Activated CD8-positive, alpha-beta memory T cell treated with anti-CD3 and anti-CD28 coated beads for 1 hour (primary cell): Measurements from ENCODE around the gene SLC9B2.

ENCODE experiments used
- DNase-seq, 2 donors: peaks; one replicate each; pipeline ENCODE4 v3.0.0-alpha.2; 2020; ENCODE audit warnings: low read depth in 1 of 2; ENCODE audit errors: extremely low read depth in 1 of 2

SLC9B2 gene

DNA sequence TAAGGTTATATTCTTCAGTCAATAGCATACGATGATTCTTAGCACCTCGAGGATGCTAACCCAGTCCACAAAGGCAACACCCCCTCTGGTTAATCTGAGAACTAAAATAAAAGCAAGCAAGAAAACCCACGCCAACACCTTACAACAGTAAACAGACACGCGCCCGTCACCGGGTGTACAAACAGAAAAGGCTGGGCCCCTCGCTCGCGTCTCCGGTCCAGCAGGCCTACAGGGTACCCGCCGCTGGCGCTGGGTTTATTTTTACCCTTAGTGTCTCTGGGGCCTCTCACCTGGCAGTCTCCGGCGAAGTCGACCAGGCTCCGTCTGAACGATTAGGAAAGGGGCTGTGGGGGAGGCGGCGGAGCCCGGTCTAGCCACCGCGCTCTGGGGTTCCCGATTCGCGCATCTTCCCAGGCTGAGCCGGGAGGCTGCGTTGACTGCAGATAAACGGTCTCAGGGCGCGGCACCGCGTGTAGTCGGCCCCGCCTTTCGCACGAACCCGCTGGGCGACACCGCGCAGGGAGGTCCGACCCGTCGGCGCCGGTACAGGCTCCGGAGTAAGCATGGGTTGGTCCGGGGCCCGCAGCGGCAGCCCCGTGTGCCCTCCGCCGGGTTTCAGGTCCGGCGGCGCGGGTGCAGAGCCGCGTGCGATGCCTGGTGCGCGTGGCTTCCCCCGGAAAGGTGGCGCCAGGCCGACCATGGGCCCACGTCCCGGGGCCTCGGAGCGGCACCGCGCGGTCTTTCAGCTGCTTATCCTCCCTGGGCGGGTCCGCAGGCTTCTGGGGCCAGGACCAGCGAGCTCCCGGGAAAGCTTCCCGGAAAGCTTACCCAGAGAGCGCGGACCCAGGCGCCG is 441 bp downstream of the SLC9B2 start:
- peak; percentile 33 to 43 for DNase-seq

- DNase-seq, result no peak
Observed at GRCh38 chr4:103075435-103075893, 1.1 kb downstream of the SLC9B2 start.

DNA sequence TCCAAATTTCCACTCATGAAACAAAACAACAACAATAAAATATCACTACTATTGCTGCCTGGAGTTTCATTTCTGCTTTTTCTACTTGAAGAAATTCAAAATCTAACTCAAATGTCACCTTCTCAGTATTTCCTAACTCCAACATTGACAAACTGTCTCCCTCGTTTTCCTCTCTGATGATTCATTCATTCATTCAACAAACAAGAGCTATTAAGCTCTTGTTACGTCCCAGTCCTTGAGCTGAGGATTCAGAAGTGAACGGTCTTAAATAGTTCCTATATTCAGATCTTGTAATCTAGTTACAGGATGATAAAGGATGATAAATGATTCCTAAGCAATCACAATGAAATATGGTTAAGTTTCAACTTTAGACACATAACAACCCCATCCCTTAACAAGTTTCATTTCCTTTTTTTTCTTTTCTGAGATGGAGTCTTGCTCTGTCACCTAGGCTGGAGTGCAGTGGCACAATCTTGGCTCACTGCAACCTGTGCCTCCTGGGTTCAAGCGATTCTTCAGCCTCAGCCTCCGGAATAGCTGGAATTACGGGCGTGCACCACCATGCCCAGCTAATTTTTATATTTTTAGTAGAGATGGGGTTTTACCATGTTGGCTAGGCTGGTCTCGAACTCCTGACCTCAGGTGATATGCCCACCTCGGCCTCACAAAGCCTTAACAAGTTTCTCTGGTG is 1.7 kb downstream of the SLC9B2 start:
- DNase-seq, result no peak

DNA sequence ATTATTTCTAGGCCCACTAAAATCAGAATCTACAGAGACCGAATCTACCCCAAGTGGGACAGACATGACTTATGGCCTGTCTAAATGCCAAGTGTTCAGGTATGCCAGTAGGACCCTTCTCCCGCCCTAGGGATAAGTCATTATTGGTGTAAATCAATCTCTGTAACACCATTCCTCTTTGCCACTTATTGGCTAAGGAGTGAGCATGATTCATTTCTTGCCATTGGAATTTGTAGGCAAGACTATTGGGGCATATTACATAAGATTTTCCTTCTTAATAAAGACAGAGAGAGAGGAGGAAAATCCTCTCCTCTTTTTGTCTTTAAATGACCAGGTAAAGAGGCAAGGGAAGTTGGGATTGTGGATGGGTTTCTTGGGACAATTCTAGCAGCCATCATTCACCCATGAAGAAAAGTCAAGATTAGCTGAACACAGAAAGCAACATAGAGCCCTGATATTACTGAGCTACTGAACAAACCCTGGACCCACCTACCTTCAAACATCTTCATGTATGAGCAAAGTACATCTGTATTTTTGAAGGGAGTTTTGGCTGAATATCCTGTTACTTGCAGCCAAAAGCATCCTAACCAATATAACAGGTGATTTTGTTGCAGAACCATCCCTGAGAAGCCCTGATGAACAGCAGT is 2.6 kb downstream of the SLC9B2 start:
- no peak for DNase-seq

DNA sequence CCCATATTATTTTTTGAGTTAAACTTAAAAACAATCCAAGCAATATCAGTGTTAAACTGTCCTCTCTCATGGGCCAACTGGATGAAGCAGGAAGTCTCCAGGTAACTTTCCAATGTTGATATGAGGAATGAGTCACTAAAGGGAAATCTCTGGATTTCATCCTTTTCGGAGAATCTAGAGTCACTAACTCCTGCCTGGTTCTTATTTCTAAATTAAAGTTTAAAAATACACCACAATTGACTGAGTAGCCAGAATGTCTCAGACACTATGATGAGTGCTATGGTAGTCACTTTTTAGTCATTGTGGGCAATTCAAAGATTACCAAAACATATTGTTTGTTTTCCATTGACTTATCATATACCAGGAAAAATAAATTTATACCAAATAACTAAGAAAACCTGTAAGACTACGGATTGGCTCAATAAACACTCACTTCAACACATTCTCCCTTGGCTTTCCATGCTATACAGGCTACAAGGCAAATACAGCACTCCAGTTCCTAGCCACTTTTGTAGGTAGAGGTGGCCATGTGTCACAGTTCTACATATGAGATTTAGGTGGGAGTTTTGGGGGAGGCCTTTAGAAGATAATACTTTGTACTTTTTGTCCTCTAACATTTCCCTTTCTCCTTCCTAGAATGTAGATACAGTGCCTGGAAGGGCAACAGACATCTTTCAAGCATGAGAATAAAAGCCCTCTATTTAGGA is 8.6 kb downstream of the SLC9B2 start:
- DNase-seq, result no peak

DNA sequence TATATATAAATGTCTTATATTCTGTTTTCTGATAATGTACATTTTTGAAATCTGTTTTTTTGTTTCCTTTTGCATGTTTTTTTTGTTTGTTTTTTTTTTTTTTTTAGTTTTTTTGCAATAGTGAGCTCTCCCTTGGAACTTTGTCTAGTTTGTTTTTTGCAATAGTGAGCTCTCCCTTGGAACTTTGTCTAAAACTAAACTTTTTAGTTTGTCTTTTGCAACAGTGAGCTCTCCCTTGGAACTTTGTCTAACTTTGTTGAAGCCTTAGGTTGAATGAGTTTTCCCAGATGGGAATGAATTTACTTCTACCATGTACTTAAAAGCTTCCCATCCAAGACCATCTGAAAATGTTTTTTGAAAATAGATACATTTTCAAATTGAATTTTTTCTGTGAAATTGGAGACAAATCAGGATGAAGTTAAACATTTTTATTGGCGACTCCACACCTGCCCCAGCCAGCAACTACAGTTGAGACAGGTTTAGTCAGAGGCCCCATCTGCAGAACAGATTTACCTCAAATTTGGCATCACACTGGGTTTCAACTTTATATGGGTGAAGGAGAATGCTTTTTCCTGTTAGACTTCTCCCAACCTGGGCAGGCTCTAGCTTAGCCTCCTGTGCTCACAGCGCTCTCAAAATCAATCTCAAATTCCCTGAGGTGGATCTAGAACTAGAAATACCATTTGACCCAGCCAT is 16.0 kb downstream of the SLC9B2 start:
- DNase-seq, result no peak

- DNase-seq, result no peak
Observed at GRCh38 chr4:103054030-103054429, 22.5 kb downstream of the SLC9B2 start.

GRCh38 chr4:103052779-103053178 is 23.8 kb downstream of the SLC9B2 start:
- DNase-seq, result no peak

GRCh38 chr4:103052145-103052544 is 24.4 kb downstream of the SLC9B2 start:
- DNase-seq, result no peak

DNA sequence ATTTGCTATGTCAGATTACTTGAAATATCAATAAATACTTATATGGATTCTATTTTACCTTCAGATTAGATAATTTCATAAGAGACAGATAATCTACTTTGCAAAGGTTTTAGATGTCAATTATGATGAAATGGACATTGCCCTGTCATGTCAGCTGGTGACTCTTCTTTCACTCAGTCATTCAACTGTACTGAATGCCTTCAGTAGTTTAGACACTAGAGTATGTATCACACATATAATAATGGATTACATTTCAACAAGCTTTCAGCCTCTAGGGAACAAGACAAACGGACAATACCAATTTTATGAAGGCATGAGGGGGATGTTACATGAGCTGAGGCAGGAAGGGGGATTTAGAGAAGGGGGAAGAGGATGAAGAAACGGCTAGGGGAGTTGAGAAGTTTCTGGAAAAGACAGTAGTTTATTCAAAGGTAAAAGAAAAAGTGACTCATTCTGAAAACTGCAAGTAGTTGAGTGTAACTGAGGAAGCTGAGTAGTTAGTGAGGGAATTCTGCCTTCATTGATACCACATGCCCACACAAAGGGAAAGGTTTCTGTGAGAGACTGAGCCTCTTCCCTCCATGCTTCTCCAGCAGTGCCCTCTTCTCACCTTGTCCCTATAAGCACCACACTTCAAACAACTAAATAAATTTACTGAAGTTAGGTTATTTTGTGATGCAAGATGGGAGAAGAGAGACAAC is 25.7 kb downstream of the SLC9B2 start:
- DNase-seq, result no peak

DNA sequence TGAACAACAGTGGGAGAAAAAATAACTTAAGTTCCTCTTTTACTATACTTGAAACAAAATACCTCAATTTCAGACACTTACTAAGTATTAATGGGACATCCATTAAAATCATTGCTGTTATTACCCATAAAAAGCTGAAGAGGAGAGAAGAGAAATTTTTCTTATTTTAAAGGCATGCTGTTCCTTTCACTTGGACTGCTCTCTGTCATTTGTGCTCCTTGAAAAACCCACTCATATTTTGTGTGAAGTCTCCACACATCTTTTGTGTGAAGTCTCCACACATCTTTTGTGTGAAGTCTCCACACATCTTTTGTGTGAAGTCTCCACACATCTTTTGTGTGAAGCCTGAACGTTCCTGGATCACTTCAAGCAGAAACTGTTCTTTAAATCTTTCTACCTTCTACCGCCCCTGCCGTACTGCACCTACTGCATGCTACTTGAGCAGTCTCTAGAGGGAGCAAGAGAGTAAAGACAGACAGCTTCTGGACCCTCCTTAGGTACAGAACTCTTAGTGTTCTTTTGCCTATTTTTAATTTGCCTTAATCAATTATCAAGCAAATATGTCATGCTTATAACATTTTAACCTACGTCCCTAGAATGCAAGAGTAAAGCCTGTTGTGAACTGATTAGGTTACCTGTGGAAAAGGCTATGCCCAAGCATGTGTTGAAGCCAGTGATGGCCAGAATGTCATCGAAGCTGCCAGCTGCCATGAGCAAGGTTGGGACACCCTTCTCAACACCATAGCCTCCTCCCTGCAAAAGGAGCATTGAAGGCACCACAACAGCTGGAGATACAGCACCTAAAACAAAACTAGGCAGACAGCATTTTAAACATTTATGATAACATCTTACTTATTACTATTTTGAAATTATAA is 29.9 kb downstream of the SLC9B2 start:
- no peak for DNase-seq

- DNase-seq, result no peak
Observed at GRCh38 chr4:103044183-103044582, 32.4 kb downstream of the SLC9B2 start.

DNA sequence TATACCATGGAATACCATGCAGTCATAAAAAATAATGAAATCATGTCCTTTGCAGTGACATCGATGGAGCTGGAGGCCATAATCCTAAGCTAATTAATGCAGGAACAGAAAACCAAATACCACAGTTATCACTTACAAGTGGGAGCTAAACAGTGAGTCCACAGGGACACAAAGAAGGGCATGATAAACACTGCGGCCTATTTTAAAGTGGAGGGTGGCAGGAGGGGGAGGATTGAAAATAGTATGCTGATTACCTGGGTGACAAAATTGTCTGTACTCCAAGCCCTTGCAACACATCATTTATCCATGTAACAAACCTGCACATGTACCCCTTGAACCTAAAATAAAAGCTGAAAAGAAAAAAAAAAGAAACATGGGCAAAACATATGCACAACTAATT is 40.4 kb downstream of the SLC9B2 start:
- DNase-seq, result no peak

DNA sequence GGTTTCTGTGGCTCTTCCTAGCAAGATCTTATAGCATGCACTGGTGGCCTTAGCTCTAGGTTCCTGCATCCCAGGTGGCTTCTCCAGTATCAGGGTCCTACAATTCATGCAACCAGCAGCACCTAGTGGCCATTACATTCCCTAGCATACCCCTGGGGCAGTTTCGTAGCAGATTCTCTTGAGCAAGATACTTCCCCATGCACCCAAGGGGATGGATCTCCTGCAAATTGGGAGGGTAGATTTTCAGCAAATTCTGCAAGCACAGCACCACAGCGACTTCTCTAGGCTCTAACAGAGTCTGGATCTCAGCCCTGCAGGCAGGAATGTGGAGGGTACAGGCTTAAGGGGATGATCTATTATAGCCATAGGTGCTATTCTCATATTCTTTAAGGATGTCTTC is 44.0 kb downstream of the SLC9B2 start:
- DNase-seq, result no peak

DNA sequence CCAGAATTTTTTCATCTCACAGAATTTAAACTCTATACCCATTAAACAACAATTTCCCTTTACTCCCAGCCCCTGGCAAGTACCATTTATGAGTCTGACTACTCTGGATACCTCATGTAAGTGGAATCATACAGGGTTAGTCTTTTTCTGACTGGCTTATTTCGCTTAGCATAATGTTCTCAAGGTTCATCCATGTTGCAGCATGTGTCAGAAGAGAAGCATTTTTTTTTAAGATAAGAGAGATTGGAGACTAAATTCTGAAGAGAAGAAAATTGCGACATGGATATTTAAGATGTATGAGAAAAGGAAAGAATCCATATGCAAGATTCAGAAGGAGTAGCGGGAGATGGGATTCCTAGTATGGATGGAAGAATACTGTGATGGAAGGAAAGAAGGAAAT is 45.8 kb downstream of the SLC9B2 start:
- DNase-seq, result no peak

GRCh38 chr4:103029300-103029699 is 47.3 kb downstream of the SLC9B2 start:
- no peak for DNase-seq

DNA sequence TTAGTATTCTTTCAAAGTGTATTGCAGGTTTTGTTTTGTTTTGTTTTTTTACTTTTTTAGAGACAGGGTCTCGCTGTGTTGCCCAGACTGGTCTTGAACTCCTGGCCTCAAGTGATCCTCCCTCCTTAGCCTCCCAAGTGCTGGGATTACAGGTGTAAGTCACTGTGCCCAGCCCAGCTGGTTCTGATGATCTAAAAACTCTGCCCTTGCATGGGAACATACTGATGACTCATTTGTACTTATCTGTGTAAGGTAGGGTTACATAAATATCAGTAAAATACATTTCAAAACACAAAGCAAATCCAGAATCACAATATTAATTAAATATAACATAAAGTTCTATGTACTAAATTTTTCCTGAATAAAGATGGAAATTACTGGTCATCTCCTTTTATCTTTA is 49.7 kb downstream of the SLC9B2 start:
- no peak for DNase-seq

DNA sequence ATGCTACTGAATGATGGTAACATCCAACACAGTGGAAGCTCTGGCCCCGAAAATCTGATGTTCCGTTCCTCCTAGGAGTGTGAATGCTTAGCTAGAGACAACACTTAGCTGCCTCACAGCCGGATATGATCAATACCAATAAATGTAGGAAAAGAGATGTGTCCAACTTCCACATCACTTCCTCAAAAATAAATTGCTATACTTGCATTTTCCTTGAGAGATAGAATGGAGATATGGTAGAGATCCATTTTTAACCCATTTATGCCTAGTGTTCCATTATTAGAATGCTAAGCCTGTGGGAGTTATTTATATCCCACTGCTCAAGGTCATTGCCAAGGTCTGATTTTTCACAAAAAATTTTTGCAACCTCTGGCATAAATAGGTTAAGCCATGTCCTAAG is 51.6 kb downstream of the SLC9B2 start:
- no peak for DNase-seq

- no peak for DNase-seq
Observed at GRCh38 chr4:103021120-103021519, 55.4 kb downstream of the SLC9B2 start.
